ENCODE results near the gene FHOD3. TPM values are rescaled to one million over a fixed set of nuclear protein-coding genes. Genes with fewer than 3 reads are reported as not detected.

FHOD3 gene
- total RNA-seq, 1 experiment from 2014 or later: 5.0 TPM

DNA sequence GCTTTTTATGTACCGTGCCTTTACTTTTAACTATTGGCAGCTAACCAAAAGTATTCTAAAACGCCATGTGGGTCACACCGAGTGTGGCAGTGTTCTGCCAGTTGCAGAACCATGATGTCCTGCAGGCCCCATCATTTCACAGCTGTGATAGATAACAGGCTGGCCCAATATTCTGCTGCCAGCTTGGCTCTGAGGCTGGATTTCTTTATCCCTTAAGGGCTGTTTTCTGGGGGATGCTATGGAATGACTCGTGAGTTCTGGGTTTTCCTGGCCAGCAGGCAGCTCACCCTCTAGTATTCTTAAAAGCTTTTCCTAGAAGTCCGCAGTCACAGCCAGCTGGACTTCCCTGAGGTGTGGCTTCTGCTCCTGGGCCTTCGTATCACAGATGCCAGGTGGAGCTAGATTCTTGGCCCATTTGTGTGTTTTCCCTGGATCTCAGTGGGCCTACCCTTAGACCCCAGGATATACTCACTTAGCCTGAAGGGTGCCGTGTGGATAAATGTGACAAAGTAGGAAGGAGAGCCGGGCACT lies 41.0 kb downstream of the FHOD3 start:
- ChIA-PET POLR2A (no interaction called here), CTCF (interaction anchor here (0.7 to 1.3 kb wide), 2 partner anchors 74 to 233 kb away, joined by 3 read pairs; no protein-coding TSS in a partner anchor)
- BruUV-seq (replicated peaks): no TSS peak
- H3K27me3 Mint-ChIP-seq (ENCODE audit: insufficient read depth, unreplicated experiment): no peaks in the 10 kb centered on the region
- peaks cover 5% of the 10 kb centered on the region for H3K4me1 Mint-ChIP-seq (ENCODE audit: insufficient read depth, unreplicated experiment)
- DNase-seq (ENCODE audit: unreplicated experiment): no peak
- peaks cover 8% of the 10 kb centered on the region for H3K9me3 Mint-ChIP-seq (ENCODE audit: unreplicated experiment)
- peaks cover 4% of the 10 kb centered on the region for H3K36me3 Mint-ChIP-seq (ENCODE audit: insufficient read depth, unreplicated experiment)
- H3K27ac Mint-ChIP-seq (ENCODE audit: low read depth, unreplicated experiment): no peak overlapping the region
- intact Hi-C loops (cut with micrococcal nuclease): no loop called here
- no peak overlapping the region for H3K4me3 Mint-ChIP-seq (ENCODE audit: unreplicated experiment)
- TF ChIP-seq, protein P1, sequence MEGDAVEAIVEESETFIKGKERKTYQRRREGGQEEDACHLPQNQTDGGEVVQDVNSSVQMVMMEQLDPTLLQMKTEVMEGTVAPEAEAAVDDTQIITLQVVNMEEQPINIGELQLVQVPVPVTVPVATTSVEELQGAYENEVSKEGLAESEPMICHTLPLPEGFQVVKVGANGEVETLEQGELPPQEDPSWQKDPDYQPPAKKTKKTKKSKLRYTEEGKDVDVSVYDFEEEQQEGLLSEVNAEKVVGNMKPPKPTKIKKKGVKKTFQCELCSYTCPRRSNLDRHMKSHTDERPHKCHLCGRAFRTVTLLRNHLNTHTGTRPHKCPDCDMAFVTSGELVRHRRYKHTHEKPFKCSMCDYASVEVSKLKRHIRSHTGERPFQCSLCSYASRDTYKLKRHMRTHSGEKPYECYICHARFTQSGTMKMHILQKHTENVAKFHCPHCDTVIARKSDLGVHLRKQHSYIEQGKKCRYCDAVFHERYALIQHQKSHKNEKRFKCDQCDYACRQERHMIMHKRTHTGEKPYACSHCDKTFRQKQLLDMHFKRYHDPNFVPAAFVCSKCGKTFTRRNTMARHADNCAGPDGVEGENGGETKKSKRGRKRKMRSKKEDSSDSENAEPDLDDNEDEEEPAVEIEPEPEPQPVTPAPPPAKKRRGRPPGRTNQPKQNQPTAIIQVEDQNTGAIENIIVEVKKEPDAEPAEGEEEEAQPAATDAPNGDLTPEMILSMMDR (IDR thresholded peaks at IDR 0.05; ENCODE audit: unreplicated experiment): no peak

DNA sequence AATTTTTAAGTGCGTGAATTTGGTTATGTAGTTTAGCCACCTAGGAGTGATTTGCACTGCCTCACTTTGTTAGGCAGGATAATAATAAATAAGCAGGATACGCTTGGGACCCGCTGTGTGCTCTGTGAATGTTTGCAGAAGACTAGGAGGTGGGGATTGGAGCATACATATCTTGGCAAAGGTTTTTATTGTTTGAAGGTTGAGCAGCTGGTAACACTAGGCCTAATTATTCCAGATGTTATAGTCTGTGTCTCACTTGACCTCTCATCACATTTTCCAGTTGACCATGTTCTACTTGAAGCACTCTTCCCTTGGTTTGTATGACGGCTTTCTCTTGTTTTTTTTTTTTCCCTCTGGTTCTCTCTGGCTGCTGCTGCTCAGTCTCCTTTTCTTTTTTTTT lies 42.7 kb downstream of the FHOD3 start:
- Mint-ChIP-seq H3K4me3 (ENCODE audit: unreplicated experiment) (no peak overlapping the region), H3K9me3 (ENCODE audit: unreplicated experiment) (peaks cover 8% of the 10 kb centered on the region), H3K4me1 (ENCODE audit: insufficient read depth, unreplicated experiment) (no peaks in the 10 kb centered on the region), H3K27ac (ENCODE audit: low read depth, unreplicated experiment) (no peak overlapping the region), H3K27me3 (ENCODE audit: insufficient read depth, unreplicated experiment) (no peaks in the 10 kb centered on the region), H3K36me3 (ENCODE audit: insufficient read depth, unreplicated experiment) (peaks cover 7% of the 10 kb centered on the region)
- ChIA-PET CTCF (interaction anchor here (1.8 kb wide), 1 partner anchor 10 kb away, joined by 5 read pairs; no protein-coding TSS in a partner anchor), POLR2A (no interaction called here)
- no TSS peak for BruUV-seq (replicated peaks)
- TF ChIP-seq, protein P1 (IDR thresholded peaks at IDR 0.05; ENCODE audit: unreplicated experiment): no peak
- DNase-seq (ENCODE audit: unreplicated experiment): no peak
- intact Hi-C loops (cut with micrococcal nuclease): no loop called here

DNA sequence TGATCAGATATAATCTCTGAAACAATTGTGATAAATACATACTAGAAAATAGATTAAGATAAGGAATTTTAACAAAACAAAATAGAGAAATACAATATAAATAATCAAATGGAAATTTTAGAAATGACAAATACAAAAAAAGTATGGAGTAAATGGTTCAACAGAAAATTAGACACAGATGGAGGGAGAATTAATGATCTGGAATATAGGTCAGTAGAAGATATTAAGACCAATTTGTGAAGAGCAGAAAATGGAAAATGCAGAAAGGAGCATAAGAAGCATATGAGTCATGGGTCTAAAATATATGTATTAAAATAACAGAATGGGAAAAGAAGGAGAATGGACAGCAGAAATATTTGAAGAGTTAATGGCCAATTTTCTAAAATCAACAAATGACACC lies 44.4 kb downstream of the FHOD3 start:
- ChIA-PET CTCF (no interaction called here), POLR2A (interaction anchor here (0.7 kb wide), 2 partner anchors 36 to 223 kb away, joined by 3 read pairs; no protein-coding TSS in a partner anchor)
- intact Hi-C loops (cut with micrococcal nuclease): no loop called here
- TF ChIP-seq, protein P1 (IDR thresholded peaks at IDR 0.05; ENCODE audit: unreplicated experiment): no peak
- DNase-seq (ENCODE audit: unreplicated experiment): no peak
- Mint-ChIP-seq H3K4me1 (ENCODE audit: insufficient read depth, unreplicated experiment) (no peaks in the 10 kb centered on the region), H3K27ac (ENCODE audit: low read depth, unreplicated experiment) (no peak overlapping the region), H3K27me3 (ENCODE audit: insufficient read depth, unreplicated experiment) (no peaks in the 10 kb centered on the region), H3K9me3 (ENCODE audit: unreplicated experiment) (peaks cover 8% of the 10 kb centered on the region), H3K36me3 (ENCODE audit: insufficient read depth, unreplicated experiment) (peaks cover 13% of the 10 kb centered on the region), H3K4me3 (ENCODE audit: unreplicated experiment) (no peak overlapping the region)
- BruUV-seq (replicated peaks): no TSS peak

DNA sequence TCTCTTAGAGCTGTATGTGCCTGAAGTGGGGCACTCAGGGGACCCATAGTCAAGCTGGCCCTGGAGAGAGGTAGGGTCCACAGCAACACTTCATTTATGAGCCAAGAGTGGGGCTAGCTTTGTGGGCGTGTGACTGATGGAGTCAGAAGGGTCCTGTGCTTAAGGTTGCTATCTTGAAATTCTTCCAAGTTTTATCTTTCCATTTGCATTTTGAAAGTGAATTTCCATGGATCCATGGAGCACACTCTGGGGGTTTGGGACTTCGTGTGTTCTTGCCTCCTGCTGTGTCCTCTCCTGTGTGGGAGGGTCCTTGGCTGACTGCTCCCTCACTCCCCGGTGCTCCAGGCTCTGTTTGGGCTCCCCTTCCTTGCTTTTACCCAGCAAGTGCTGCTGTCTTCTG lies 50.8 kb downstream of the FHOD3 start:
- H3K27ac Mint-ChIP-seq (ENCODE audit: low read depth, unreplicated experiment): no peak overlapping the region
- BruUV-seq (replicated peaks): no TSS peak
- H3K36me3 Mint-ChIP-seq (ENCODE audit: insufficient read depth, unreplicated experiment): peaks cover 14% of the 10 kb centered on the region
- TF ChIP-seq, protein P1 (IDR thresholded peaks at IDR 0.05; ENCODE audit: unreplicated experiment): no peak
- DNase-seq (ENCODE audit: unreplicated experiment): no peak
- intact Hi-C loops (cut with micrococcal nuclease): no loop called here
- POLR2A ChIA-PET: interaction anchor here (0.6 kb wide), 1 partner anchor 38 kb away, joined by 3 read pairs; no protein-coding TSS in a partner anchor
- no peak overlapping the region for H3K4me3 Mint-ChIP-seq (ENCODE audit: unreplicated experiment)
- CTCF ChIA-PET: interaction anchor here (0.6 kb wide), 1 partner anchor 150 kb away, joined by 4 read pairs; no protein-coding TSS in a partner anchor
- peaks cover 7% of the 10 kb centered on the region for H3K4me1 Mint-ChIP-seq (ENCODE audit: insufficient read depth, unreplicated experiment)
- no peaks in the 10 kb centered on the region for H3K9me3 Mint-ChIP-seq (ENCODE audit: unreplicated experiment)
- no peaks in the 10 kb centered on the region for H3K27me3 Mint-ChIP-seq (ENCODE audit: insufficient read depth, unreplicated experiment)
